ENCODE measurements around the gene P4HA3.
A peak's percentile ranks its signal among the peaks of the same experiment; 100 is the strongest.

Gene P4HA3

DNA sequence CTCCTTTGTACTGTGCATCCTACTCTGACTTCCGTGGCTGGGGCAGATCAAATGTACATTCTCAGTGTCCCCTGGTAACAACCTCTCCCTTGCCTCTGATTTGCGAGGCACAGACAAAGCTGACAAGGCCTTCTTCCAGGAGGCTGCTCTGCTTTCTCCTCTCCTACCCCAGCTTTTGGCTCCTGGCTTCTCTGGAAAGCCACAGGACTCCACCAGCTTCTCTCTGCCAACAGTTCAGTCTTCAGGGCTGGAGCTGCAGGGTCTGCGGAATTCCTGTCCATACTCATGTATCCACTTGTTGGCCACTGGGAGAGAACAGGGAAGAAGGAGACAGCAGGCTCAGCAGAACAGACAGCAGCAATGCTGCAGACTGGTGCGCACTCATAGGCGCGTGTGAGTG is 44.4 kb downstream of the P4HA3 start:
- DNase-seq (ENCODE audit: low spot score): no peak
- no peak for FAIRE-seq

DNA sequence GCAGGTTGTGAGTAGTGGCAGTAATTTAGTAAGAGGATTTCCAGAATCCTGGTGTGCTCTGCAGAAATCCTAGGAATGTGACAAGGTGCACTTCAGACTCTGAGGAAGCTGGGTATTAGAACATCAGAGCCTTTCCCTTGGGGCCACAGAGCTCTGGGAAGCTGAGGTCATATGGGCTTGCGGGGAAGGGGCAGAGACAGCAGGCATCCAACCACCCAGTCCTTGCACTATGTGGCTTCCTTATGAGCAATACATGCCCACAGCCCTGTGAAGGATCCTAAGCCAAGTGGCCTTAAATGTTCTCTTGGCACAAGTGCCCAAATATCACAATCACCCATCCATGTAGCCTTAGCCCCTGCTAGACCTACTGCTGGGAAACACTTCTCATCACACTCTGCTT is 46.2 kb downstream of the P4HA3 start:
- no peak for DNase-seq (ENCODE audit: low spot score)
- FAIRE-seq: no peak

DNA sequence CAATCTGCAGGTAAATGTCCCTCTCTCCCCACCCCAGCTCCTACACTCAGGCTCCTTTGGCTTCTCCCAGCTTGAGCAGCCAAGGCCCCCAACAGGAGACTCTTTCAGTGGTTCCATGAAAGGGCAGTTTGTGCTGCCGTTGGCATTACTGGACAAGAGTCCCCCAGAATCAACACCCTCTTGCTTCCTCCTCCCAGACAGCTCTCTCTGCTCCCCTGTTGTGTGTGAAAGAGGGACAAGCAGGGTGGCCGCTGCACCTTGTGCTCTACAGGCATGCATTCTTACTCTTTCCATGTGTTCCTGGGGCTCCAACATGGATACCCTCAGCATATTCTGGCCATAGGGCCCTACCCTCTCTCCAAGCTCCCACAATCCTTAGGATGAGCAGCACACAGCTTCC is 48.7 kb downstream of the P4HA3 start:
- DNase-seq (ENCODE audit: low spot score) (no peak), FAIRE-seq (no peak)

DNA sequence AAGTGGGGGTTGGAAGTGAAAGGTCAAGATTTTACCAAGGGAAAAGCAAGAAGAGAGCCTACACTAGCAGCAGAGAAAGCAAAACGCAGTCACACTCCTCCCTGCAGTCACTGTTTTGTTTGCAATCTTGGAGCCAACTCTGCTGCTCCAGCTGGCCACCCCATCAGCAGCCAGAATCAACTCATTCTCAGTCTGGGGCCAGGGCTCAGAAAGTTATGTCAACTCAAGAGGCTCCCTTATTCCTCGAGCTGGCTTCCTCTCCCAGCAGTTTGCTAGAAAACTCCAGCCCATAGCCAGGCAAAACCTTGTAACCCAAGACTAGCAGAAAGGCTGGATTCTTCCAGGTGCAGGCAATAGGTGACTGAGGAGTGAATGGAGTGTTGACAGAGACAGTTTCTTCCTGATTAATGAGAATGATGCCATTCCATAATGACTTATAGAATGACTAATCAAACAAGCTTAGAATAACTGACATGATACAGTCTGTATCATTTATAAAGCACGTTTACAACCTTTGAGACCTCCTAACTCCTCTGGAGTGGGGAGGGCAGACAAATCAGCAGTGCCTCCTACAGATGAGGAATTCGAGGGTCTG is 53.4 kb downstream of the P4HA3 start:
- FAIRE-seq (no peak), DNase-seq (ENCODE audit: low spot score) (no peak)

DNA sequence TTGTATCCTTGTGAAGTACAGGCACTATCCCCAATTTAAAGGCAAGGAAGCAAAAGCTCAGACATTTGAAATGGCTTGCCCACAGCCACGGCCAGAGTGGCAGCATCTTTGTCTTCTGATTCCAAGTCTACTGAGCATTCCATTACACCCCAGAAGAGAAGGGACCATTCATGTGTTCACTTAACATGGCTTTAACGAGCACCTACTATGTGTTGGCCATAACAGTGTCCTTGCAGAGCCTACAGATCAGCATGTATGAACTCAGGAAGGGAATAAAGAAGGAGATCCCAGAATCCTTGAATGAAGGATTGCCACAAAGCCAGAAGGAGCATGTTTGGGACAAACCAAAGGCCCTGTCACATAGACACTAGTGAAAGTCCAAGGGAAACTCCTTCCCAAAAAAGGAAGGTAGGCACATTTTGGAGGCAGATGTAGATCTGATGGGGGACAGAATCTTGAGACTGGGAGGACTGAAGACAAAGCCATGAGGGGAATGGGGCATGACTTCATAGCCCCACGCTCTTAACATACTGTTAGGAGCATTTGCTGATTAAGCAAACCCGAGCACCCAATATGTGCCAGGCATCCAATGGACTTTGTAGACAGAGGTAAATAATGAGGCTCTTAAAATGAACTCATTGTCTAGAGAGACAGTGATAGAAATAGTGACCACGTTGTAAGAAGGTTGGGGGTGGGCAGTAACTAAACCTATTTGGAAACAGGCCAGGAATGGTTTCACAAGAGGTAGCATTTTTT is 54.9 kb downstream of the P4HA3 start:
- no peak for DNase-seq (ENCODE audit: low spot score)
- FAIRE-seq: no peak

DNA sequence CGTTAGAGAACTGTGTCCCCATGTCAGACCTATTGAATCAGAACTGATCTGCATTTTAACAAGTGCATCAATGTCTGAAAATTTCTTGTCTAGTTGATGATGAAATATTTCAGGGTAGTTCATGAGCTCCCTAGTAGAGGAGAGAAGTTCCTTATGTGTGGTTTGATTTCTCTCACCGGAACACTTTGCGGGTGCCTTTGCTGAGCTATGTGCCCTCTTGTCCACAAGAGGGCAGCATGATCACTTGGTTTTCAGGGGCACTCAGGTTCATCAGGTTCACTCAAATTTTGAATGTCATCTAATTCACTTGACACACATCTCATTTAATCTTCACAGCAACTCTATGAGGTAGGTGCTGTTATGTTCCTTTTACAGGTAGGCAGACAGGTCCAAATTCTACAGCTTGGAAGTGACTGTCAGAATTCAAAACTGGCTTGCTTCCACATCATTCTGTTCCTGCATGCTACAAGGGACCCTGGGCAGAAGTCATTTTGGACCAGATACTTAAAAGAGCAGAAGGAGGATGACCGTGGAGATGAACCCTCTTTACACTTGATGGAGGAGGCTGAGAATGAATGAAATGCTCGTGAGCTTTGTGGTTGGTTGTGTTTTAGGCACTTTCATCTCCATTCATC is 55.6 kb downstream of the P4HA3 start:
- DNase-seq (ENCODE audit: low spot score) (peak; percentile 75), FAIRE-seq (no peak)

DNA sequence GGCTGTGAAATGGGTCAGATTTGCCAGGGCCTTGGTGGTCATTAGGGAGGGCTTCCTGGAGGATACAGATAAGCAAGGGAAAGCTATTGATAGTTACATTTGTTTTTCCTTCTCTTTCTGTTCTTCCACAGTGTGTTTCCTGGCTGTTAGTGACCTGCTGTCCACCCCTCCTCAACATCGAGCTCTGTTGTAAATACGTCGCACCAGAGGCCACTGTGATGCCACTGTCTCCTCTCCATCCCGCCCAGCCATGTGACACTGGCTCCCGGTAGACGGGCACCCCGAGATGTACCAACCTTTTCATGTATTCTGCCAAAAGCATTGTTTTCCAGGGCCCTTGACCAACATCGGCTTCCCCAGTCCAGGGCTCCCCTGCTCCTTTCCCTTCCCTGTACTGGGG is 58.1 kb downstream of the P4HA3 start:
- FAIRE-seq (no peak), DNase-seq (ENCODE audit: low spot score) (no peak)

DNA sequence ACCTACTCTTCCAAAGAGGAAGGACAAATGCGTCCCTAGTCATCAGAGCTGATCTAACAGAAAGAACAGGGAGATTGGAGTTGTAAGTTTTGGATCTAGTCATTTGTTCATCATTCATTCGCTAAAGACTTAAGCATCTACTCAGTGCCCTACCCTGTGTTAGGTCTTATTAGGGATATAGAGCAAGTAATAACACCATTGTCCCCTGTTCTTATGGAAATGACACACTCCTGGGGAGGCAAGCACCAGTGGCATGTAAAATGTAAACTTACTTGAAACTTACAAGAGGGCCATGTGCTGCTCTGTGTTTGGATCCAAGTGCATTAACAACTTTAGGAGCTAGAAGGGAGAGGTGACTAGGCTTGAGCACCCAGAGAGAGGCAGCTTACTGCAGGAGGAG is 61.9 kb downstream of the P4HA3 start:
- FAIRE-seq (no peak), DNase-seq (ENCODE audit: low spot score) (no peak)

DNA sequence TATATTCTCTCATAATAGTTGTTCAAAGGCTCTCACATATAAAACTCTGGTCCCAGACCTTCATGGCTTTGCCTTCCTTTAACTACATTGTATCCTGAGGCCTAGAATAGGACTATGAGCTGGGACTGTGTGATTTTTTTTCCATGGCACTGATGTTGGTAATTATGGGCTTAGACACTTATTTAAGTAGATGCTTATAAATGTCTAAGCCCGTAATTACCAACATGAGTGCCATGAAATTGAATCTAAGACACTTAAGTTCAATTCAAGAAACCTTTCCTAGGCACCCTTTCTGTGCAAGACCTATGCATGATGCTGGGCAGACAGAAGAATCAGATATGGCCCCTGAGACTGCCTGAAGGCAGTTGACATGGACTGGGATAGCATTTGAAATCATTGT is 63.0 kb downstream of the P4HA3 start:
- DNase-seq (ENCODE audit: low spot score) (no peak), FAIRE-seq (no peak)

DNA sequence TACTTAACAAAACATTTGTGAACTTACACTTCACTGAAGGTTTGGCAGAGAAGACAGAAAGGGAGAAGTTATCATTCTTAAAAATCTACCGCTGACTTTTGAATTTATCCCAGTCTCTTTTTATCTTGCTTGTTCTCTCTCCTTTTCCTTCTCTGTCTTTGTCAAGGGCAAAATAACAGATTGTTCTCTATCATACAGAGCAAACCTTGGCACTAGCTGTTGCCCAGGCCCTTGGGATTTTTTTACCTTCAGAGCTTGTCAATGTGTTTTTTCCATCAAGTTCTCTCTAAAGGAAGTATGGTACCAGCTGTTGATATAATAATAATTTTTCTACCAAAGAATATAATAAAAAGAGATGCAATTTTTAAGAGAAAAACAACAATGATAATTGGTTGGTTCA is 73.2 kb downstream of the P4HA3 start:
- DNase-seq (ENCODE audit: low spot score) (no peak), FAIRE-seq (no peak)

DNA sequence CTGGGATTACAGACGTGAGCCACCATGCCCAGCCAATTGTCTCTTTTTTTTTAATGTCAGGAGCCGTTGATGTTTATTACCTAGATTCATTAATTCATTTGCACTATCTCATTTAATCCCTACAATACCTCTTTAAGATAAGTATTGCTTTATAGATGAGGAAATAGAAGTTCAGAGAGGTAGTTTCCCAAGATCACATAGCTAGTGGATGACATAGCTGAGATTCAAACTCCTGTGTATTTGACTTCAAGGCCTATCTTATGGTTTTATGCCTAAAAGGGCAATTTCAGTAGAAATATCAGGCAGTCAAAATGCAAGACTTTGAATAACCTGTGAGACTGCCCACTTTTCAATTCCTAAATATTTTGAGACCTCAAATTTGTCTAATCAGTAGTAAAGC is 73.9 kb downstream of the P4HA3 start:
- no peak for DNase-seq (ENCODE audit: low spot score)
- no peak for FAIRE-seq

DNA sequence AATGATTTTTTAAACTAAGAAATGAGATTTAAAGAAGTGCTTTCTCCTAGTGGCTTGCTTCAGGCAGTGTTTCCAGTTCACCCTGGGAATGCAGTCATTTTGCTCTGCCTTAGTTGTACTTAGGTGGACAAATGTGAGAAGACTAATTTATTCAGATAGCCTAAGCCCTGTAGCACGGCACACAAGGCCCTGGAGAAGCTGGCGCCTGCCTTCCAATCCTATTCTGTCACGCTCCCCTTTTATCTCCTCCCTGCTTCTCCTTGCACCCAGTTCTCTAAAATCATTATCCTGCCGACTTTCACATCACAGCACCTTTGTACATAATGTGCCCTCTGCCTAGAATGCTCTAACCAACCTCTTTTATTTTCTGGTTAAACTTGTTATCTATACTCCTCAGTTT is 76.3 kb downstream of the P4HA3 start:
- FAIRE-seq (no peak), DNase-seq (ENCODE audit: low spot score) (no peak)

DNA sequence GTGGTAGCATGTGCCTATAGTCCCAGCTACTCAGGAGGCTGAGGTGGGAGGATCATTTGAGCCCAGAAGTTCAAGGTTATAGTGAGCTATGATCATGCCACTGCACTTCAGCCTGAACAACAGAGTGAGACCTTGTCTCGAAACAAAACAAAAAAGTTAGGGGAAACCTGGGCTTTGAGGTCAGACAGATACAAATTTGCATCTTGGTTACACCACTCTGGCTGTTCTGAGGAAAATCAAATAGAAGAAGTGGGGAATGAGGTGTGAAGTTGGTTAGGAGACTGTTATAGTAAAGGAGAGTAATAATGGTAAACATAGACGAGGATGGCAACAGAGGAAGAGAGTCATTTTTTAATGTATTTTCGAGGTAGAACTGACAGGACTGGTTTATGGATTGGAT is 77.8 kb downstream of the P4HA3 start:
- DNase-seq (ENCODE audit: low spot score) (no peak), FAIRE-seq (no peak)

DNA sequence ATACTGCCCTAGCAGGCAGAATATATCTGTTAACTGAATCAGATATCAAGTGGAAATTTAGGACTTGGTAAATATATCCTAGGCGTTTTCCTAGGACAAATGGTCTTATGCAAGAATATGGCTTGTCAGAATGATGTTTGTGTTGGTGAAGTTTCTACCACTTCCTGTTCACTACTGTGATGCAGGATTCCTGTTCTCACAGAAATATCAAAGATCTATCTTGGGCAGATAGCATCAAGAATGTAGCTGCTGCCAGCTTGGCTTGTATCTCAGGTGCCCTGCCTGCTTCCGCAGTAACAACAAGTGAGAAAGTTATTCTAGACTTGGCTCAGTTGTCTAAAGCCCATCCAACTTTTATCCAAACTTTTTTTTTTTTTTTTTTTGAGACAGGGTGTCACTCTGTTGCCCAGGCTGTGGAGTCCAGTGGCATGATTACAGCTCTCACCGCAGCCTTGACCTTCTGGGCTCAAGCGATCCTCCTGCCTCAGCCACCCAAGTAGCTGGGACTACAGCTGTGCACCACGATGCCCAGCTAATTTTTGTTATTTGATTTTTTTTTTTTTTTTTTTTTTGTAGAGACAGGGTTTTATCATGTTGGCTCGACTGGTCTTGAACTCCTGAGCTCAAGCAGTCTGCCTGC is 79.0 kb downstream of the P4HA3 start:
- no peak for DNase-seq (ENCODE audit: low spot score)
- no peak for FAIRE-seq

DNA sequence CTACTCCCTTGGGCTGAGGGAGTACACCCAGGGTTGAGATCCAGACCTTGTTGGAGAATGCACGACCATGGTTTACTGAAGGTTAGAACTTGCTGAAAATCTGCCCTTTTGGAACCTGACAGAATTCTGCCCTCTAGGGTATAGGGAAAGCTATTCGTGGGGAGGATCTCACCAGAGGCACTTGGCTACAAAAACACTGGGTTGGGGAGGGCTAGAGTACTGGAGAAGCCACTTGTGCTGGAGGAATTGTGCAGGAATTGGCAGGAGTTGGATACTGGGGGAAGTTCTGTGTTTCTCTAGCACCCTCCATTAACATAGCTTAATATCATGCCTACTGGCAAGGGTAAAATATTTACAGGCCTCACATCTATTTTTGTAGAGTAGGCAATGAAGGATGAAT is 84.5 kb downstream of the P4HA3 start:
- no peak for FAIRE-seq
- DNase-seq (ENCODE audit: low spot score): no peak

DNA sequence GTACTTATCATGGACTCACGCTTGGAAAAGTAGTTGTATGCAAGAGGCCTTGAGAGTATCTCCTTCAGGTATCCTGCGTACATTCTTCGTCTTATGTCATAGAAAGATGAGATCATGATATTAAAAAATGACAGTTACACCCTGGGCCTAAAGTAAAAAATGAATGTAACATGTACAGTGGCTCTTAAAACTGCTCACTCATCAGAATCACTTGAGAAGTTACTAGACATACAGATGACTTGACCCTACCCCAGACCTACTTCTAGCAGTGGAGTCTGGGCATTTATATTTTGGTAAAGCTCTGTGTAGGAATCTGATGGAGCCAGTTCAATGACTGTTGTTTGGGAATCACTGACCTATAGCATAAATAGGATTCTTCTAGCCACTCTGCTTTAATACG is 85.9 kb downstream of the P4HA3 start:
- DNase-seq (ENCODE audit: low spot score): no peak
- FAIRE-seq: no peak

DNA sequence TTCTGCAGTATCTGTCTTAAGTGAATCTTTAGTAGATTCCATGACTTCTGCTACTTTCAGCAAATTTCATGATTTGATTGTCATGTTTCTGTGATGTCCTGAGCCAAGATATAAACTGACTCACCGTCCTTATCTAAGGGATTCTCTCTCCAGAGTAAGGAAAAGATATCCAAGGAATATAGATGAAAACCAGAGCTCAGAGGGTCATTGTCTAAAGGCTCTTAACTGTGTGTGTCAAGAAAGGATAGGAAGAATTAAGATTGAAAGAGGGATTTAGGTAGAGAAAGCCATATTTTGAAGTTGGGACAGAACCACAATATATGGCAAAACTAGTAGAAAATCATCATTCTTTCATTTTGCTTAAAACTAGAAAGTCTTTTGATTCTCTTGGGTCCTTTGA is 89.6 kb downstream of the P4HA3 start:
- no peak for FAIRE-seq
- DNase-seq (ENCODE audit: low spot score): no peak

DNA sequence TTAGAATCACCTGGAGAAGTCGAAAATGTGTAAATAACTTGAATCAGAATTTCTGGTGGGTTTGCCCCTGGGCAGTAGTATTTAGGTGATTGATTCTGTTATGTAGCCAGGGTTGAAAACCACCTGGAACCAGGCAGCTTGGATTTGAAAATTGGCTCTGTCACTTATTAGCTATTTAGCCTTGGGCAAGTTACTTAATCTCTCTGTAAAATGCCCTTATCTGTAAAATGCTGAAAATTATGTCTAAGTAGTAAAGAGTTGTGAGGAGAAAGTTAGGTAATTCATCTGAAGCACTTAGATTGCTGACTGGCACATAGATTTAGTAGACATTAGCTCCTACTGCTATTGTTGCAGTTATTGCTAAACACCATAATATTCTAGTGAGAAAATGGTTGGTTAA is 91.1 kb downstream of the P4HA3 start:
- FAIRE-seq (peak; percentile 37), DNase-seq (ENCODE audit: low spot score) (no peak)
